Ascending aorta (tissue), 2 donors: ENCODE results near the gene SPRED2. TPM values are rescaled to one million over a fixed set of nuclear protein-coding genes. Genes with fewer than 3 reads are reported as not detected.
"Not testable (repeated sequence)": the region's sequence is repeated elsewhere in the genome, so short reads cannot be mapped to it uniquely, and the experiment has no call there.

Experiments
- DNase-seq, 2 donors: peaks; one replicate each; pipeline ENCODE4 v3.0.0-alpha.2; 2019; ENCODE audit warnings: low spot score in 2 of 2
- H3K27ac ChIP-seq, 2 donors: fragments of 200-600 bp; sonication (generic); one replicate each; pipeline ENCODE4 v1.5.1; 2016 to 2017; ENCODE audit warnings: mild to moderate bottlenecking in 1 of 2
- H3K27me3 ChIP-seq: fragments of 200-600 bp; sonication (generic); one replicate; pipeline ENCODE4 v1.5.1; 2017
- H3K36me3 ChIP-seq, 2 donors: fragments of 200-600 bp; sonication (generic); one replicate each; pipeline ENCODE4 v1.5.1; 2016
- H3K4me1 ChIP-seq, 2 donors: fragments of 200-600 bp; sonication (generic); one replicate each; pipeline ENCODE4 v1.5.1; 2016 to 2017; ENCODE audit warnings: mild to moderate bottlenecking in 1 of 2
- H3K4me3 ChIP-seq, 2 donors: fragments of 200-600 bp; sonication (generic); one replicate each; pipeline ENCODE4 v1.5.1; 2016 to 2017; ENCODE audit warnings: mild to moderate bottlenecking in 1 of 2
- H3K9me3 ChIP-seq, 2 donors: fragments of 200-600 bp; sonication (generic); one replicate each; pipeline ENCODE4 v1.5.1; 2016
- intact Hi-C: fragments of 100-400 bp; cut with DNase I; formaldehyde crosslinking; loops from one replicate; pipeline ENCODE4 v1.15.1; 2023
- total RNA-seq: library from RNA; depleted of rRNA; stranded (reverse); fragments of >200 nt; gene quantifications from one replicate; pipeline ENCODE4 v1.1.0, GENCODE V29; 2016
- TF ChIP-seq, protein P1 (sequence below), 3 experiments: fragments of 200-600 bp in 2 of 3; fragments of 450-650 bp in 1 of 3; sonication (generic) in 2 of 3; IDR thresholded peaks; one replicate each; pipeline ENCODE4 v1.5.1; 2016 to 2019; ENCODE audit warnings: antibody characterized with exemption in 3 of 3, mild to moderate bottlenecking in 1 of 3, moderate library complexity in 1 of 3

The SPRED2 gene
- total RNA-seq, 1 donor from 2014 or later = 18.5 TPM

DNA sequence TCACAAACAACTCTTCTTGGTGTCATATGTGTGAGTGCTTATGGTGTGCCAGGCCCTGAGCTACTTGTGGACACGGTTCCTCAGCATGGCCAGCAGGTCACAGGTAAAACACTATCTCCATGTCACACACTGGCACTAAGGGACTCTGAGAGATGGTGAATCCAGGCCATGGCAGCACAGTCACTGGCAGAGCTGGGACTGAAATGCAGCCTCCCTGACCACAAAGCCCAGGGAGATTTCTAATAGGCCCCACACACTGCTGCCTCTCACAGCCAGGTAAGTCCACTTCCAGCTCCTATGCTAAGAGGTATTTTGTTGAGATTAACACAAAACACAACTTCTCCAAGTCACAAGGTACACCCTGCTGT is 112.7 kb downstream of the SPRED2 start:
- H3K4me1 ChIP-seq = peaks cover 0 to 16% of the 10 kb centered on the region in 2 donors
- H3K27me3 ChIP-seq = no peaks in the 10 kb centered on the region
- H3K27ac ChIP-seq = peak overlapping the region; percentile 23 to 42
- H3K36me3 ChIP-seq = peaks cover under 1 to 6% of the 10 kb centered on the region in 2 donors
- H3K9me3 ChIP-seq = no peaks in the 10 kb centered on the region
- H3K4me3 ChIP-seq = no peak overlapping the region
- intact Hi-C loops = loop anchor here (5.0 kb wide), 1 partner anchor 113 kb away; the partner anchor contains the start of gene SPRED2
- peak in 1 of 2 donors; percentile 47 for DNase-seq
- TF ChIP-seq, protein P1, sequence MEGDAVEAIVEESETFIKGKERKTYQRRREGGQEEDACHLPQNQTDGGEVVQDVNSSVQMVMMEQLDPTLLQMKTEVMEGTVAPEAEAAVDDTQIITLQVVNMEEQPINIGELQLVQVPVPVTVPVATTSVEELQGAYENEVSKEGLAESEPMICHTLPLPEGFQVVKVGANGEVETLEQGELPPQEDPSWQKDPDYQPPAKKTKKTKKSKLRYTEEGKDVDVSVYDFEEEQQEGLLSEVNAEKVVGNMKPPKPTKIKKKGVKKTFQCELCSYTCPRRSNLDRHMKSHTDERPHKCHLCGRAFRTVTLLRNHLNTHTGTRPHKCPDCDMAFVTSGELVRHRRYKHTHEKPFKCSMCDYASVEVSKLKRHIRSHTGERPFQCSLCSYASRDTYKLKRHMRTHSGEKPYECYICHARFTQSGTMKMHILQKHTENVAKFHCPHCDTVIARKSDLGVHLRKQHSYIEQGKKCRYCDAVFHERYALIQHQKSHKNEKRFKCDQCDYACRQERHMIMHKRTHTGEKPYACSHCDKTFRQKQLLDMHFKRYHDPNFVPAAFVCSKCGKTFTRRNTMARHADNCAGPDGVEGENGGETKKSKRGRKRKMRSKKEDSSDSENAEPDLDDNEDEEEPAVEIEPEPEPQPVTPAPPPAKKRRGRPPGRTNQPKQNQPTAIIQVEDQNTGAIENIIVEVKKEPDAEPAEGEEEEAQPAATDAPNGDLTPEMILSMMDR (IDR thresholded peaks at IDR 0.05) = no peak

DNA sequence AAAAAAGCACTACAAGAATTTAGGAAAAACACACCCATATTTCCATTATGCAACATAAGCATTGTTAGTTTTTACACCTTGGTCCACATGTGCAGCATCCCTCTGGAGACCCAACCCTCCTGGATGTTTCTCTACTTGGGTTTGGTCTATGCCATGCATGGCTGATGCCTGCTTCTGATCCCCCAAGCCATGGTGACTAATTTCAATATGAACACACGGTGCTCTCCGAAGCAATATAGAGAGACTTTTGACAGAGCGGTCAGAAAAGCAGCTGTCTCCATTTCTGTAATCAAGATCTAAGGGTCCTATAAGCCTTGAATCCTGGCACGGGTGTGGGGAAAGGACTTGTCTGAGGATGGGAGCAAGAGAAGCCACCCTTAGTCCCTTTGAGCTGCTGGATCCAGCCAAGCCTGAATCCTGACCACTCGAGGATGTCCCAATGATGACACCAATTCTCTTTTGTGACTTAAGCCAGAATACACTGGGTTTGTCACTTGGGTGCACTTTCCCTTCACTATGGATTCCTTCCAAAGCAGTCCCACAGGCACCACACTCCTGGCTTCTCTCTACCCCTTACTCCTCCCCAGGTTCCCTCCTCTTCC is 113.2 kb downstream of the SPRED2 start:
- H3K4me1 ChIP-seq = peaks cover 0 to 16% of the 10 kb centered on the region in 2 donors
- H3K27ac ChIP-seq = peak overlapping the region; percentile 23 to 42
- DNase-seq = peak in 1 of 2 donors; percentile 55
- H3K9me3 ChIP-seq = no peaks in the 10 kb centered on the region
- peaks cover 6% of the 10 kb centered on the region in 2 donors for H3K36me3 ChIP-seq
- H3K4me3 ChIP-seq = no peak overlapping the region
- intact Hi-C loops = loop anchor here (5.0 kb wide), 1 partner anchor 113 kb away; the partner anchor contains the start of gene SPRED2
- no peaks in the 10 kb centered on the region for H3K27me3 ChIP-seq
- TF ChIP-seq, protein P1 (IDR thresholded peaks at IDR 0.05) = no peak

DNA sequence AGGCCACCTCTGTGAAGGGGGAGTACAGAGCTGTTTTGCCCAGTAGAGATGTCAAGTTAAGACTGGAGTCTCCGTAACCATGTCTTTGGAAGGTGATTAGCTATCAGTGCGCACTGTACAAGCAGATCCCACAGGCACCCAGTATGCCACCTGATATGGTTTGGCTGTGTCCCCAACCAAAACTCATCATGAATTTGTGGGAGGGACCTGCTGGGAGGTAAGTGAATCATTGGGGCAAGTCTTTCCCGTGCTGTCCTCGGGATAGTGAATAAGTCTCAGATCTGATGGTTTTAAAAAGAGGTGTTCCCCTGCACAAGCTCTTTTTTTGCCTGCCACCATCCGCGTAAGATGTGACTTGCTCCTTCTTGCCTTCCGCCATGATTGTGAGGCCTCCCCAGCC is 114.6 kb downstream of the SPRED2 start:
- intact Hi-C loops = loop anchor here (5.0 kb wide), 1 partner anchor 114 kb away; the partner anchor contains the start of gene SPRED2
- Histone ChIP-seq H3K4me3 (no peak overlapping the region), H3K4me1 (peaks cover 0 to 16% of the 10 kb centered on the region in 2 donors), H3K9me3 (no peaks in the 10 kb centered on the region), H3K36me3 (peaks cover 17 to 19% of the 10 kb centered on the region in 2 donors), H3K27ac (no peak overlapping the region), H3K27me3 (no peaks in the 10 kb centered on the region)
- peak in 1 of 2 donors; percentile 24 for DNase-seq
- TF ChIP-seq, protein P1 (IDR thresholded peaks at IDR 0.05) = no peak

DNA sequence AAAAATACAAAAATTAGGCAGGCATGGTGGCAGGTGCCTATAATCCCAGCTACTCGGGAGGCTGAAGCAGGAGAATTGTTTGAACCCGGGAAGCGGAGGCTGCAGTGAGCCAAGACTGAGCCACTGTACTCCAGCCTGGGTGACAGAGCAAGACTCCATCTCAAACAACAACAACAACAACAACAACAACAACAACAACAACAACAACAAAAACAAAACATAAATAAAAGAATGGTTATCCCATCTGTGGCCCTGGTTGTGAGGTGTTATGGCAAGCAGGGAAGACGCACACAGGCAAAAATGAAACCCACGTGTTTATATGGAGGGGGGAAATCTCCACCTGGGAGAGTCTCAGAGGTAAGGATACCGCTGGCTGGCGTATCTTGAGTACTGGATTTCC is 115.0 kb downstream of the SPRED2 start:
- peak in 1 of 2 donors; percentile 8 for DNase-seq
- Histone ChIP-seq H3K36me3 (peaks cover 21% of the 10 kb centered on the region in 2 donors), H3K27ac (peak overlapping the region; percentile 78 to 85), H3K4me1 (peaks cover 0 to 16% of the 10 kb centered on the region in 2 donors)
- not testable (repeated sequence) for H3K27me3 ChIP-seq, H3K9me3 ChIP-seq, H3K4me3 ChIP-seq
- intact Hi-C loops = loop anchor here (5.0 kb wide), 1 partner anchor 115 kb away; the partner anchor contains the start of gene SPRED2

DNA sequence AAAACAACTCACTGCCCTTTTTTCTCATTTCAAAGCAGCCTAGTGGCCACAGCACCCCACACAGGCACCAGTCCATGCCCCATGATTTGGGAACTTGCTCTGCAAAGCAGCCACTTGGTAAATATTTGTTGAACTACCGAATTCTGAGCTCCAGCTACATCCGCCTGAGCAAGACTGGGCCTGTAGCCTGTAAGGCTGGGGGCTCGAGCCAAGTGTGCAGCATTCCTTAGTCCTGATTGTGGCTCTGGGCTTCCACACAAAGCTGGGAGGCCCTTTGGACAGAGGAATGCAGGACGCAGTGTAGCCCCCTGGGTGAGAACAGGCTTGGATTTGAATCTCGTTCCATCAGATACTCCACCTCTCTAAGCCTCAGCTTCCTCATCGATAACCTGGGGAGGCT is 116.3 kb downstream of the SPRED2 start:
- H3K4me3 ChIP-seq = no peak overlapping the region
- intact Hi-C loops = loop anchor here (5.0 kb wide), 1 partner anchor 116 kb away; the partner anchor contains the start of gene SPRED2
- TF ChIP-seq, protein P1 (IDR thresholded peaks at IDR 0.05) = no peak
- peak; percentile 40 to 85 for DNase-seq
- no peaks in the 10 kb centered on the region for H3K9me3 ChIP-seq
- peaks cover 0 to 16% of the 10 kb centered on the region in 2 donors for H3K4me1 ChIP-seq
- H3K27me3 ChIP-seq = no peaks in the 10 kb centered on the region
- H3K36me3 ChIP-seq = peaks cover 27 to 33% of the 10 kb centered on the region in 2 donors
- H3K27ac ChIP-seq = peak overlapping the region; percentile 78 to 85

DNA sequence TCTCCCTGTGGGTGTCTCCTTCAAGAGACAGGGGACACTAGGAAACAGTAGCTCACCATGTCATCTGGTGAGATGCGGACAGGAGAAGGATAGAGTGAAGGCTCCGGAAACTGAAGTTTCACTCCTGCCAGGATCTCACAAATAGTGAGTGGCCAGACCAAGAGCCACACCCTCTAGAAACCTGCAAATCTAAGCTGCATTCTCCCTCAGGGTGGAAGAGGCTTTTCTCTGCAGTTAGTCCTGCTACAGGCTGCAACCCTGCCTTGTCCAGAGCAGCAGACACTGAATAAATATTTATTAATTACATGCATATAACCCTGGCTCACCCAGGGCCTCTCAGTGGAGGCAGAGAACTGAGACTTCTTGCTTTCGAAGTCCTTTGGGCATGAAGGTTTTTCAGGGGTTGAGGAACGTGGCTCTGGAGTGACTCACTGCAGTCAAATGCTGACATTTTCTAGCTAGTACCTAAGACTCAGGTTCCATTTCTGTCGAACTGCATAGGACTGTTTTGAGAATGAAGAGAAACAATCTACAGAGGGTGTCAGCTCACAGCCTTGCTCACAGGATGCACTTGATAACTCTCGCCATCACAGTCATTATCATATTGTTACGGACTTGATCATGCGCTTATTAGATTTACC is 117.5 kb downstream of the SPRED2 start:
- Histone ChIP-seq H3K27ac (peak overlapping the region; percentile 78 to 85), H3K9me3 (no peaks in the 10 kb centered on the region), H3K27me3 (no peaks in the 10 kb centered on the region), H3K4me1 (peaks cover 0 to 14% of the 10 kb centered on the region in 2 donors), H3K36me3 (peaks cover 27 to 33% of the 10 kb centered on the region in 2 donors), H3K4me3 (no peak overlapping the region)
- TF ChIP-seq, protein P1 (IDR thresholded peaks at IDR 0.05) = no peak
- intact Hi-C loops = loop anchor here (5.0 kb wide), 1 partner anchor 117 kb away; the partner anchor contains the start of gene SPRED2
- no peak for DNase-seq
